Activated T-cell treated with anti-CD3 and anti-CD28 coated beads for 48 hours (primary cell): ENCODE measurements around the gene MLIP.
"Not testable (repeated sequence)": the region's sequence is repeated elsewhere in the genome, so short reads cannot be mapped to it uniquely, and the experiment has no call there.

Source experiments
- DNase-seq: peaks from one replicate; pipeline ENCODE4 v3.0.0-alpha.2; 2020; ENCODE audit warnings: low read depth

Gene MLIP

GRCh38 chr6:54236984-54237383 is 125.7 kb downstream of the MLIP start:
- no peak for DNase-seq

GRCh38 chr6:54238396-54238795 is 127.2 kb downstream of the MLIP start:
- DNase-seq = no peak

- DNase-seq = no peak
Observed at GRCh38 chr6:54243699-54244098, 132.5 kb downstream of the MLIP start.

- no peak for DNase-seq
Observed at GRCh38 chr6:54244430-54244829, 133.2 kb downstream of the MLIP start.

- no peak for DNase-seq
Observed at GRCh38 chr6:54245265-54245664, 134.0 kb downstream of the MLIP start.

GRCh38 chr6:54248319-54248718 is 137.1 kb downstream of the MLIP start:
- no peak for DNase-seq

GRCh38 chr6:54248994-54249393 is 137.8 kb downstream of the MLIP start:
- no peak for DNase-seq

GRCh38 chr6:54249812-54250211 is 138.6 kb downstream of the MLIP start:
- not testable (repeated sequence) for DNase-seq

GRCh38 chr6:54252496-54252895 is 141.3 kb downstream of the MLIP start:
- no peak for DNase-seq

- DNase-seq = no peak
Observed at GRCh38 chr6:54252916-54253315, 141.7 kb downstream of the MLIP start.

GRCh38 chr6:54254886-54255285 is 143.6 kb downstream of the MLIP start:
- no peak for DNase-seq

- DNase-seq = no peak
Observed at GRCh38 chr6:54255886-54256285, 144.6 kb downstream of the MLIP start.

GRCh38 chr6:54260025-54260424 is 148.8 kb downstream of the MLIP start:
- no peak for DNase-seq

GRCh38 chr6:54262499-54262898 is 151.3 kb downstream of the MLIP start:
- no peak for DNase-seq

GRCh38 chr6:54262971-54263370 is 151.7 kb downstream of the MLIP start:
- no peak for DNase-seq

- DNase-seq = no peak
Observed at GRCh38 chr6:54264581-54265272, 153.5 kb downstream of the MLIP start.

GRCh38 chr6:54266400-54266923 is 155.2 kb downstream of the MLIP start:
- no peak for DNase-seq

GRCh38 chr6:54267798-54268197 is 156.6 kb downstream of the MLIP start:
- DNase-seq = no peak

- DNase-seq = no peak
Observed at GRCh38 chr6:54273214-54273820, 162.1 kb downstream of the MLIP start.

GRCh38 chr6:54274383-54274782 is 163.1 kb downstream of the MLIP start:
- DNase-seq = no peak

GRCh38 chr6:54282186-54282585 is 170.9 kb downstream of the MLIP start:
- no peak for DNase-seq

GRCh38 chr6:54284161-54284860 is 173.1 kb downstream of the MLIP start:
- DNase-seq = no peak

GRCh38 chr6:54285595-54285994 is 174.4 kb downstream of the MLIP start:
- no peak for DNase-seq
